Gastroesophageal sphincter (tissue), 4 donors: Measurements from ENCODE around the gene AP5B1. TPM values are rescaled to one million over a fixed set of nuclear protein-coding genes. Genes with fewer than 3 reads are reported as not detected.
"Not testable (repeated sequence)": the region's sequence is repeated elsewhere in the genome, so short reads cannot be mapped to it uniquely, and the experiment has no call there.

ENCODE experiments used
- ATAC-seq: fragments of 150-250 bp; one replicate; pipeline ENCODE4 v1.9.1; 2016; ENCODE audit warnings: mild to moderate bottlenecking, moderate library complexity
- H3K27ac ChIP-seq, 4 donors: fragments of 200-600 bp; sonication (generic) in 3 of 4; 1 replicate in 3 of 4; 2 replicates in 1 of 4; pipeline ENCODE4 v1.5.1; 2016 to 2019
- H3K27me3 ChIP-seq: fragments of 200-600 bp; sonication (generic); one replicate; pipeline ENCODE4 v1.5.1; 2019
- H3K36me3 ChIP-seq, 2 donors: fragments of 200-600 bp; sonication (generic); one replicate each; pipeline ENCODE4 v1.5.1; 2019; ENCODE audit warnings: control low read depth in 1 of 2
- H3K4me1 ChIP-seq, 3 donors: fragments of 200-600 bp; sonication (generic); 1 replicate in 2 of 3; 2 replicates in 1 of 3; pipeline ENCODE4 v1.5.1; 2016 to 2019; ENCODE audit warnings: control low read depth in 2 of 3
- H3K4me3 ChIP-seq, 2 donors: fragments of 200-600 bp; sonication (generic); one replicate each; pipeline ENCODE4 v1.5.1; 2019; ENCODE audit warnings: mild to moderate bottlenecking in 1 of 2, moderate library complexity in 1 of 2
- H3K9me3 ChIP-seq, 3 donors: fragments of 200-600 bp; sonication (generic); one replicate each; pipeline ENCODE4 v1.5.1; 2017 to 2019; ENCODE audit warnings: control low read depth in 2 of 3
- CTCF ChIP-seq, 4 experiments: fragments of 200-600 bp in 2 of 4; fragments of 450-650 bp in 2 of 4; sonication (generic) in 1 of 4; IDR thresholded peaks; one replicate each; pipeline ENCODE4 v1.5.1; 2017 to 2019; ENCODE audit warnings: antibody characterized with exemption in 4 of 4, mild to moderate bottlenecking in 2 of 4, moderate library complexity in 2 of 4
- EP300 ChIP-seq: sonication (generic); formaldehyde crosslinking; IDR thresholded peaks from one replicate; pipeline ENCODE4 v1.6.1; 2017; ENCODE audit warnings: antibody characterized with exemption, mild to moderate bottlenecking
- POLR2A ChIP-seq, 2 donors: fragments of 450-650 bp; IDR thresholded peaks; one replicate each; pipeline ENCODE4 v1.6.1; 2017; ENCODE audit warnings: antibody characterized with exemption in 2 of 2, mild to moderate bottlenecking in 2 of 2, moderate library complexity in 1 of 2
- POLR2AphosphoS5 ChIP-seq: sonication (generic); formaldehyde crosslinking; IDR thresholded peaks from one replicate; pipeline ENCODE4 v1.6.1; 2017; ENCODE audit warnings: antibody characterized with exemption
- WGBS, 2 donors: methylation state at CpG; one replicate each; pipeline ENCODE4 v1.1.5; 2018; ENCODE audit warnings: low coverage in 1 of 2; 5-methylcytosine and 5-hydroxymethylcytosine counted together
- total RNA-seq, 4 donors: library from RNA; depleted of rRNA; stranded (reverse); fragments of >200 nt; gene quantifications; one replicate each; pipeline ENCODE4 v1.1.0, GENCODE V29; 2016

The AP5B1 gene
- total RNA-seq, 4 donors from 2014 or later, result 11.2 to 23.4 (median 15.7) TPM

- H3K27ac ChIP-seq, result no peak overlapping the region
- 49 to 63% methylated on average over 3 to 4 of the region's 6 CpGs for WGBS, 2 donors
- H3K36me3 ChIP-seq, result peaks cover 0 to 4% of the 10 kb centered on the region in 2 donors
- TF ChIP-seq CTCF (IDR thresholded peaks at IDR 0.05), result no peak
- no peak for TF ChIP-seq POLR2AphosphoS5
- no peak for TF ChIP-seq POLR2A (IDR thresholded peaks at IDR 0.05)
- no peak for TF ChIP-seq EP300
- H3K4me3 ChIP-seq, result no peak overlapping the region
- H3K27me3 ChIP-seq, result no peaks in the 10 kb centered on the region
- no peak for ATAC-seq
- H3K9me3 ChIP-seq, result no peaks in the 10 kb centered on the region
- H3K4me1 ChIP-seq, result peaks cover 0 to 28% (median 3%) of the 10 kb centered on the region in 3 donors
Measured at GRCh38 chr11:65771589-65772112, 9.1 kb downstream of the AP5B1 start.

GRCh38 chr11:65770951-65771567 lies 9.7 kb downstream of the AP5B1 start:
- no peak overlapping the region for H3K4me3 ChIP-seq
- ATAC-seq, result no peak
- H3K27ac ChIP-seq, result no peak overlapping the region
- no peaks in the 10 kb centered on the region for H3K27me3 ChIP-seq
- no peaks in the 10 kb centered on the region for H3K36me3 ChIP-seq
- TF ChIP-seq EP300, result no peak
- TF ChIP-seq POLR2AphosphoS5, result no peak
- no peak for TF ChIP-seq POLR2A (IDR thresholded peaks at IDR 0.05)
- TF ChIP-seq CTCF (IDR thresholded peaks at IDR 0.05), result no peak
- no peaks in the 10 kb centered on the region for H3K9me3 ChIP-seq
- 83% methylated on average over 4 to 9 of the region's 12 CpGs for WGBS, 2 donors
- H3K4me1 ChIP-seq, result peaks cover 0 to 27% (median 3%) of the 10 kb centered on the region in 3 donors

- not testable (repeated sequence) for H3K27me3 ChIP-seq, ATAC-seq, H3K27ac ChIP-seq, H3K4me3 ChIP-seq, H3K36me3 ChIP-seq, H3K9me3 ChIP-seq, H3K4me1 ChIP-seq
- WGBS, 2 donors, result 79 to 92% methylated on average over 3 to 5 of the region's 5 CpGs
Measured at GRCh38 chr11:65767806-65768205, 13.0 kb downstream of the AP5B1 start.

GRCh38 chr11:65767406-65767805 lies 13.4 kb downstream of the AP5B1 start:
- H3K27me3 ChIP-seq, result no peaks in the 10 kb centered on the region
- TF ChIP-seq POLR2AphosphoS5, result no peak
- TF ChIP-seq POLR2A (IDR thresholded peaks at IDR 0.05), result no peak
- TF ChIP-seq CTCF (IDR thresholded peaks at IDR 0.05), result no peak
- TF ChIP-seq EP300, result no peak
- H3K9me3 ChIP-seq, result no peaks in the 10 kb centered on the region
- no peak overlapping the region for H3K4me3 ChIP-seq
- peaks cover 0 to 8% (median 3%) of the 10 kb centered on the region in 3 donors for H3K4me1 ChIP-seq
- no peak overlapping the region for H3K27ac ChIP-seq
- no peaks in the 10 kb centered on the region for H3K36me3 ChIP-seq
- 64 to 90% methylated on average over 9 to 10 of the region's 10 CpGs for WGBS, 2 donors
- no peak for ATAC-seq

- H3K4me1 ChIP-seq, result peaks cover 0 to 8% (median 3%) of the 10 kb centered on the region in 3 donors
- no peaks in the 10 kb centered on the region for H3K27me3 ChIP-seq
- WGBS, 2 donors, result 55 to 61% methylated on average over 5 to 6 of the region's 7 CpGs
- no peaks in the 10 kb centered on the region for H3K9me3 ChIP-seq
- no peak overlapping the region for H3K27ac ChIP-seq
- H3K36me3 ChIP-seq, result no peaks in the 10 kb centered on the region
- TF ChIP-seq POLR2AphosphoS5 (no peak), POLR2A (IDR thresholded peaks at IDR 0.05) (no peak), CTCF (IDR thresholded peaks at IDR 0.05) (no peak), EP300 (no peak)
- no peak overlapping the region for H3K4me3 ChIP-seq
- ATAC-seq, result no peak
Measured at GRCh38 chr11:65766535-65766934, 14.2 kb downstream of the AP5B1 start.
